Sigmoid colon (tissue), 4 donors: ENCODE data around the gene BGLAP.

Experiments
- POLR2A ChIP-seq, 2 donors: fragments of 450-650 bp; IDR thresholded peaks; one replicate each; pipeline ENCODE4 v1.6.1; 2016; ENCODE audit warnings: antibody characterized with exemption in 2 of 2, mild to moderate bottlenecking in 2 of 2, moderate library complexity in 2 of 2
- POLR2AphosphoS5 ChIP-seq, 4 donors: sonication (generic); formaldehyde crosslinking; IDR thresholded peaks; one replicate each; pipeline ENCODE4 v1.6.1; 2017; ENCODE audit warnings: antibody characterized with exemption in 4 of 4

DNA sequence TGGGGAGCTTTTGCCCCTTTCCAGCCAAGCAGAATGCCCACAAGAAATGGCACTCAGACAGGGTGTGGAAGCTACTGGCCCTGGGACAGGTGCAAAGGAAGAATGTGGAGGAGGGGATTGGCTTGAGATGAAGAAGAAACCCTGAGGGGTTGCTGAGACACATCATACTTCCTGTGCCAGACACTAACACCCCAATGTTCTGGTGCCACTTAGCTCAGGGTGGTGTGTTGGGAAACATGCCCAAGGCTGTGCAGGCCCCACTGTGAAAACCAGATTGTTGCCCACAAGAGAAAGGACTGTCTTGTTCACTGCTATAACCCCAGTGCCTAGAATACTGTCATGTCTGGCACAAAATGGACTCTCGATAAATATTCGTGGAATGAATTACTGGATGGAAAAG, 15.7 kb downstream of the BGLAP start:
- TF ChIP-seq POLR2AphosphoS5 (IDR thresholded peaks at IDR 0.05): no peak
- no peak for TF ChIP-seq POLR2A (IDR thresholded peaks at IDR 0.05)
